NCI-H1092 treated with DMSO at 0.1 percent for 48 hours (cell line): ENCODE data around the gene SEC23A.
"Not testable (repeated sequence)": the region's sequence is repeated elsewhere in the genome, so short reads cannot be mapped to it uniquely, and the experiment has no call there.

Experiments used
- DNase-seq: peaks from one replicate; lab custom pipeline; 2025; lab: John Stamatoyannopoulos, UW

The SEC23A gene

DNA sequence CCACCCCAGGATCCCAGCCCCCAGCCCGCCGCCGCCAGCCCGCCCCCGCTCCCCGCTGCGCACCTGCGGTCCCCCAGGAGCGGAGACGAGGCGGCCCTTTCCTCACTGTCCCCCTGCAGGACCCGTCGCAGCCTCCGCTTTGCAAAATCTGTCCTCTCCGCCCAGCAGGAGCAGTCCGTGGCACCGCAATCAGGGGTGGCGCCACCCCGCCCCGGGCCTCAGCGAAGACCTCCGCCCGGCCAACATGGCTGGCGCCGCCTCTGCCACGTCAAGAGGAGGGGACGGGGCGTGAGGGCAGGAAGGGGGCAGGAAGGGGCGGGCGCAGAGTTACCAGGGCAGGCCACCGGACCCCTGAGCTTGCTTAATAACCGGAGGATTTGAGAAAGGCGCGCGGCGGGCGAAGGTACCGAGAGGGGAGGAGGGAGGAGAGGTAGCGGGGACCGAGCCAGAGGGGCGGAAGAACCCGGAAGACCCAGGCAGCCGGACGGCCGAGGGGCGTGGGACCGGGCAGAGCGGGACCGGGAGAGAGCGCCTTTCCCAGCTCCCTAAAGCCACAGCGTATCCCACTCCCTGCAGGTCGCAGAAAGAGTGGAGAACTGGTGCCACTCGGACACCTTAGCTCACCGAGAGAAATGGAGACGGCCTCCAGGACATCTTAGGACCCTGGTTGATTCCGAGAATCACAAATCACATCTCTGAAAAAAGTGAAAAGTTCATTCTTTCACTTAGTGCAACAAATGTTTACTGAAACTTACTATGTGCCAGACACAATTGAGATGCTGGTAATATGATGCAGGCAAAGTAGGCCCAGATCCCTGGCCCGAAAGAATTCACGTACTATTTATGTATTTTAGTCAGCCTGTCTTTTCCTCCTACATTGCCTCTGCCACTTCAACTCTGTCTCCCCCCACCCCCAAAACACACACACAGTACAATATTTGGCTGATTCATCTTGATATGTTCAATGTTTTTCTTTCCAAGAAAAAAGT, at the start of gene SEC23A:
TSS of gene SEC23A (minus strand) at position 267 of the 989 bp plus-strand sequence. CDS start 7,117 bp downstream, outside the sequence.
- DNase-seq = peak; percentile 86

GRCh38 chr14:39145266-39145966, 42.4 kb upstream of the SEC23A start:
- no peak for DNase-seq

GRCh38 chr14:39143226-39143625, 40.2 kb upstream of the SEC23A start:
- not testable (repeated sequence) for DNase-seq

- not testable (repeated sequence) for DNase-seq
These were observed 38.6 kb upstream of the SEC23A start for GRCh38 chr14:39141623-39142022.

DNA sequence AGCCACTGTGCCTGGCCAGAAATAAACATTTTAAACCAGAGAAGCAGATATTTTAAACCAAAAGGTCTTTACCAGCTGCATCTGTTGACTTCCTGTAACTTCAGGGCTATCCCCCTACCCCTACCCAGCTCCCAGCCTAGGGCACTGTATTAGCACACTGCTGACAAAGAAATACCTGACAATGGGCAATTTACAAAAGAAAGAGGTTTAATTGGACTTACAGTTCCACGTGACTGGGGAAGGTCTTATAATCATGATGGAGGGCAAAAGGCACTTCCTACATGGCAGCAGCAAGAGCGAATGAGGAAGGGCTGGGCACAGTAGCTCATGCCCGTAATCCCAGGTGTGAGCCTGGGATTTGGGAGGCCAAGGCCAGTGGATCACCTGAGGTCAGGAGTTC, 37.1 kb upstream of the SEC23A start:
- DNase-seq = no peak

- no peak for DNase-seq
These were observed 35.4 kb upstream of the SEC23A start for GRCh38 chr14:39138440-39138839.

DNA sequence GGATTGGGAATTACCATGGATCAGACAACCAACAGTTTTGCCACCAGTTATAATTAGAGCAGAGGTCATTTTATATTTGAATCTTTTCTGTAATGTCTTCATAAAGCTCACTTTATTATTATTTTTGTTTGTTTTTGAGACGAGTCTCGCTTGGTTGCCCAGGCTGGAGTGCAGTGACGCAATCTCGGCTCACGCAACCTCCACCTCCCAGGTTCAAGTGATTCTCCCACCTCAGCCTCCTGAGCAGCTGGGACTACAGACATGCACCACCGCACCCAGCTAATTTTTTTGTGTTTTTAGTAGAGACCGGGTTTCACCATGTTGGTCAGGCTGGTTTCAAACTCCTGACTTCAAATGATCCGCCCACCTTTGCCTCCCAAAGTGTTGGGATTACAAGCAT, 34.8 kb upstream of the SEC23A start:
- not testable (repeated sequence) for DNase-seq

DNA sequence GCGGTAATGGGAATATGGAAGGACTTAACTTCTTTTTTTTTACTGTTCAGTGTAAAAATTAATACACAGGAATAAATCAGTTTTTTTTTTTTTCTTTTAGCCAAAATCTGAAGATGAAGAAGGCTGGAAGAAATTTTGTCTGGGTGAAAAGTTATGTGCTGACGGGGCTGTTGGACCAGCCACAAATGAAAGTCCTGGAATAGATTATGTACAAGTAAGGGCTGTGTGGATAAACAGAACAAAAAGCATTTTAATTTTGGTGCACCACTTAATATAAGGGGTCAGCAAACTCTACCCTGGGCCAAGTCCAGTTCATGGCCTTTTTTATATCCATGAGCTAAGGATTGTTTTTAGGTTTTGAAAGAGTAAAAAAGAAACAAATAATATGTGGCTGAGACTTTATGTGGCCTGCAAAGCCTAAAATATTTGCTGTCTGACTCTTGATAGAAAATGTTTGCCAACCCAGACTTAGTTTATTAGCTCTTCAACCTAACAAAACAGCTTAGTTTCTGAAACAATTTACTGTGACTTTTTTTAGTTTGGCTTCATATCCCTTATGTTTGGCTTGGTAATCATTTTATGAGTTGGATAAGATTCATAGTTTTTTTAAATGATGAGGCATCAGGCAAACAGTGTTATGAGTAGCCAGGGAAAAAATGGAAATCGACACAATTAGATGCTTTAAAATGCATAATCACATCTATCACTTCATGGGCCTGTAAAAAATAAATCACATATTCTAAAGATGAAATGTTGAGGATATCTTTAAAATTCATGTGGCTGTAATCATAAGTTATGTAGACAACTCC, 19.5 kb upstream of the SEC23A start:
- no peak for DNase-seq

GRCh38 chr14:39114073-39114838, 11.2 kb upstream of the SEC23A start, which contains the start of gene GEMIN2:
Gene GEMIN2, plus strand, starts transcription at chr14:39114323. Its CDS starts 16 bp downstream, at chr14:39114339.
- DNase-seq = peak; percentile 99

DNA sequence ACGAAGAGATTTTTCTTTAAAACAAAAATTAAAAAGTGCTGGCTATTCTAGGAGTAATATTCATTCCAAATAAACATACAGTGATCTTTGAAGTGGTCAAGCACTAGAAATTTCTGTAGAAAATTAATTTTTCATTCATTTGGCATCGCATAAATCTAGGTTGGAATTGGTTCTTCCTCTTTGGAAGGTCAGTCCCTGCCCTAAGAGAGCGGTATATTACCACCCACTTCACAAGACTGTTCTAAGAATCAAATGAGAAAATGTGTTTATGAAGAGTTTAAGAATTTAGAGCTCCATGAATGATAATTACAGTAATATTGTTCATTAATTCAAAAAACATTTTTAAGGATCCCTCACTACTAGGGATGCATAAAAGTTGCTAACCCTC, 10.6 kb upstream of the SEC23A start:
- no peak for DNase-seq

DNA sequence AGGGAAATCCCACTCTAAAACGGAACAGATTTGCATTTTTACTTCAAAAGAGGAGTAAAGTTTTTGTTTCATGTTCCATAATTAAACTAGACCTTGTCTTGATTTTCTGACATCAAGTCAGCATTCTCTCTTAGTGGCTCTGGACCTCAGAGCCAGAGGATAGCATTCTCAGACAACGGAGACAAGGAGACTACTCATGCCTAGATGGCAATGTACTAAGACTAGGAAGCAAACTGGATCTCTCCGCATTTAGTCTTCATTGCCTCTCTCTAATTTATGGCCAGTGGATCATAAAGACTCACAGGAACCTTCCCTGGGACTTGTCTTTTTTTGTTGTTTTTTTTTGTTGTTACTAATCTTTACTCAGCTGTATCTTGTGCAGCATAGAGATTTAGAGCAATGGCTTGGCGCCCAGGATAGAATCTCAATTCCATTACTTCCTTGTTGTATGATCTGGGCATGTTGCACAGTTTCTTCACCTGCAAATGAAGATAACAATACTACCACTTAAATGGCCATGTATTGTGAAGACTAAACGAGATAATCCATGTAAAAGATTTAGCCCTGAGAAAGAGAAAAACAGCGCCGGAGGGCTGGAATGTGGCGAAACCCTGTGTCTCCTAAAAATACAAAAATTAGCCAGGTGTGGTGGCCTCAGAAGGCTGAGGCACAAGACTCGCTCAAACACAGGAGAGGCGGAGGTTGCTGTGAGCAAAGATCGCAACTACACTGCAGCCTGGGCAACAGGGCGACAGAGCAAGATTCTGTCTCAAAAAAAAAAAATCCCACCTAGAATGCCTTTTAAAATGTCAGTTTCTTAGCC, 7.1 kb upstream of the SEC23A start:
- DNase-seq = no peak

GRCh38 chr14:39108791-39109190, 5.8 kb upstream of the SEC23A start:
- DNase-seq = no peak

DNA sequence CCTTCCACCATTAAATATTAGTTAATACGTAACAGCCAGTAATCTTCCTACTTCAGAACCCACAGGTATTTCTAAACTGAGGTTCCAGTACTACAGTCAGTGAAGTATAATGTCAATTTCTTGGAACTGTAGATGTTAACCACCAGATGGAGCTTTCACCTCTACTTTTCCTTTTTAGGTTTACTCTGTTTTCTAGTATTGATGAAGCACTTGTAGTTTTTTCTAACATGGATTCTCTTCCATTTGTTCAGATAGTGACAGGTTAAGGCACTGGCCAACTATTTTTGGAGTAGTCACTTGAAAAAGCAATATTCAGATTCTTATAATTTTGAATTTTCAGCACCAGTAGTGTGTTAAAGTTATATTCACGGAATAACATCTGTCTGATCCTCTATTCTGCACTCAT, 4.6 kb upstream of the SEC23A start:
- DNase-seq = peak; percentile 52

GRCh38 chr14:39104078-39104801, 1.2 kb upstream of the SEC23A start:
- DNase-seq = not testable (repeated sequence)

- DNase-seq = peak; percentile 46
These were observed 618 bp downstream of the SEC23A start for GRCh38 chr14:39102265-39102968.

GRCh38 chr14:39099748-39100147, 3.3 kb downstream of the SEC23A start:
- DNase-seq = no peak

GRCh38 chr14:39099215-39099614, 3.8 kb downstream of the SEC23A start:
- not testable (repeated sequence) for DNase-seq

- DNase-seq = no peak
These were observed 5.9 kb downstream of the SEC23A start for GRCh38 chr14:39097159-39097558.

GRCh38 chr14:39094515-39094914, 8.5 kb downstream of the SEC23A start:
- DNase-seq = no peak
